Activated naive CD4-positive, alpha-beta T cell treated with anti-CD3 and anti-CD28 coated beads for 36 hours (primary cell): ENCODE measurements around the gene NKAIN2. TPM values are rescaled to one million over a fixed set of nuclear protein-coding genes. Genes with fewer than 3 reads are reported as not detected.
A peak's percentile ranks its signal among the peaks of the same experiment; 100 is the strongest.

Experiments
- CTCF ChIA-PET: fragments of 350-600 bp; sonication (Branson Sonifier 250); formaldehyde crosslinking; loops from one replicate; lab custom pipeline; 2021; ENCODE audit warnings: antibody characterized with exemption; lab: Charles Lee
- DNase-seq: peaks from one replicate; pipeline ENCODE4 v3.0.0-alpha.2; 2020
- H3K27ac Mint-ChIP-seq: one replicate; pipeline ENCODE4 v1.8.0; 2021; ENCODE audit warnings: mild to moderate bottlenecking, mixed read lengths
- H3K27me3 Mint-ChIP-seq: one replicate; pipeline ENCODE4 v1.8.0; 2021; ENCODE audit warnings: low read depth, mixed read lengths
- H3K36me3 Mint-ChIP-seq: one replicate; pipeline ENCODE4 v1.8.0; 2021; ENCODE audit warnings: low read depth, mixed read lengths
- H3K4me1 Mint-ChIP-seq: one replicate; pipeline ENCODE4 v1.8.0; 2021; ENCODE audit warnings: low read depth, mixed read lengths
- H3K4me3 Mint-ChIP-seq: one replicate; pipeline ENCODE4 v1.8.0; 2021; ENCODE audit warnings: mild to moderate bottlenecking, moderate library complexity, mixed read lengths
- H3K9me3 Mint-ChIP-seq: one replicate; pipeline ENCODE4 v1.8.0; 2021; ENCODE audit warnings: mixed read lengths
- intact Hi-C: fragments of 100-400 bp; cut with micrococcal nuclease; formaldehyde crosslinking; loops from one replicate; pipeline ENCODE4 v1.15.1; 2023
- total RNA-seq, 2 experiments: library from RNA; stranded (reverse); gene quantifications; one replicate each; pipeline ENCODE4 v1.2.3, GENCODE V29; 2021

The NKAIN2 gene
- total RNA-seq, 2 experiments from 2014 or later, result not detected

- intact Hi-C loops, result no loop called here
- DNase-seq, result no peak
- CTCF ChIA-PET, result no interaction called here
- no peaks in the 10 kb centered on the region for H3K4me1 Mint-ChIP-seq
- H3K27me3 Mint-ChIP-seq, result peaks cover 8% of the 10 kb centered on the region
- no peaks in the 10 kb centered on the region for H3K9me3 Mint-ChIP-seq
- H3K27ac Mint-ChIP-seq, result no peak overlapping the region
- H3K36me3 Mint-ChIP-seq, result no peaks in the 10 kb centered on the region
- H3K4me3 Mint-ChIP-seq, result no peak overlapping the region
Measured at GRCh38 chr6:124792386-124792785, 988.7 kb downstream of the NKAIN2 start.

GRCh38 chr6:124793398-124793797 lies 989.7 kb downstream of the NKAIN2 start:
- H3K9me3 Mint-ChIP-seq, result no peaks in the 10 kb centered on the region
- intact Hi-C loops, result no loop called here

DNA sequence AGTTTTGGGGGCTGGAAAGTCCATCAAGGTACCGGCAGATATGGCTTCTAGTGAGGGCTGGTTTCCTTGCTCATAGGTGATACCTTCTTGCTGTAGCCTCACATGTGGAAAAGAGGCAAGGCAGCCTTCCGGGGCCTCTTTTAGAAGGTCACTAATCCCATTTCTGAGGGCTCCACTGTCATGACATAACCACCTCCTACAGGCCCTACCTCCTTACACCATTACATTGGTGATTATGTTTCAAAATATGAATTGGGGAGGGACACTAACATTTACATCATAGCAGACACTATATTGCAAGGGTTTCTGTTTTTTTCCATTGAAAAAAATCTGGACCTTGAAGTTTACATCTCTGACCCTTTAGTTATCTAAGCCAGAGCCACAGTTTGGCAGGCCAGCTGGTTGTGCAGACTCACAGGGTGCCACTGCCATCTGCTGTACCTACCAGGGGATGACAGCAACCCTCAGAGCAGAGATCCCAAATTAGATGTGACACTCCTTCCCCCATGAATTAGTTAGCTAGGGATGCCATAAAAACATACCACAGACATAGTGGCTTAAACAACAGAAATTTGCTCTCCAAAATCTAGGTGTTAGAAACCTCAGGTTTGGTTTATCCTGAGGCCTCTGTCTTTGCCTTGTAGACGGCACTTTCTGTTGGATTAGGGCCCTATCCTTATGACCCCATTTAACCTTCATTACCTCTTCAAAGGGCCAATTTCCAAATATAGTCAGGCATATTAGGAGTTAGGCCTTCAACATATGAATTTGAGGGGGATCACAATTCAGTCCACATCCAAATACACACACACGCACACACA lies 992.2 kb downstream of the NKAIN2 start:
- CTCF ChIA-PET, result interaction anchor here (0.7 to 1.1 kb wide), 2 partner anchors 318 to 1273 kb away, joined by 3 read pairs; no protein-coding TSS in a partner anchor
- Mint-ChIP-seq H3K4me1 (no peaks in the 10 kb centered on the region), H3K9me3 (no peaks in the 10 kb centered on the region), H3K27ac (no peak overlapping the region), H3K36me3 (no peaks in the 10 kb centered on the region), H3K27me3 (peaks cover 4% of the 10 kb centered on the region), H3K4me3 (no peak overlapping the region)
- intact Hi-C loops, result loop anchor here (2.0 to 5.0 kb wide), 2 partner anchors 993 to 1379 kb away; partner anchors contain the start of gene NKAIN2
- peak; percentile 5 for DNase-seq

More at GRCh38 chr6:124793398-124793797, 989.7 kb downstream of the NKAIN2 start:
- CTCF ChIA-PET, result no interaction called here
- H3K27ac Mint-ChIP-seq, result no peak overlapping the region
- no peak for DNase-seq
- peaks cover 6% of the 10 kb centered on the region for H3K27me3 Mint-ChIP-seq
- no peaks in the 10 kb centered on the region for H3K36me3 Mint-ChIP-seq
- no peak overlapping the region for H3K4me3 Mint-ChIP-seq
- no peaks in the 10 kb centered on the region for H3K4me1 Mint-ChIP-seq

GRCh38 chr6:124796464-124796970 lies 992.9 kb downstream of the NKAIN2 start:
- no peak for DNase-seq
- Mint-ChIP-seq H3K36me3 (no peaks in the 10 kb centered on the region), H3K27me3 (peaks cover 7% of the 10 kb centered on the region), H3K4me1 (no peaks in the 10 kb centered on the region), H3K4me3 (no peak overlapping the region), H3K27ac (no peak overlapping the region), H3K9me3 (no peaks in the 10 kb centered on the region)
- CTCF ChIA-PET, result no interaction called here
- intact Hi-C loops, result loop anchor here (5.0 kb wide), 1 partner anchor 1379 kb away; no protein-coding TSS in a partner anchor

GRCh38 chr6:124797224-124797623 lies 993.6 kb downstream of the NKAIN2 start:
- H3K4me3 Mint-ChIP-seq, result no peak overlapping the region
- no peaks in the 10 kb centered on the region for H3K9me3 Mint-ChIP-seq
- H3K27ac Mint-ChIP-seq, result no peak overlapping the region
- H3K27me3 Mint-ChIP-seq, result peaks cover 7% of the 10 kb centered on the region
- intact Hi-C loops, result loop anchor here (5.0 kb wide), 1 partner anchor 1380 kb away; no protein-coding TSS in a partner anchor
- CTCF ChIA-PET, result no interaction called here
- no peaks in the 10 kb centered on the region for H3K4me1 Mint-ChIP-seq
- H3K36me3 Mint-ChIP-seq, result no peaks in the 10 kb centered on the region
- no peak for DNase-seq

GRCh38 chr6:124798942-124799496 lies 995.4 kb downstream of the NKAIN2 start:
- intact Hi-C loops, result loop anchor here (5.0 kb wide), 1 partner anchor 1382 kb away; no protein-coding TSS in a partner anchor
- no peaks in the 10 kb centered on the region for H3K4me1 Mint-ChIP-seq
- H3K4me3 Mint-ChIP-seq, result no peak overlapping the region
- no peak overlapping the region for H3K27ac Mint-ChIP-seq
- peaks cover 7% of the 10 kb centered on the region for H3K27me3 Mint-ChIP-seq
- CTCF ChIA-PET, result interaction anchor here (0.8 kb wide), 1 partner anchor 17 kb away, joined by 3 read pairs; no protein-coding TSS in a partner anchor
- no peak for DNase-seq
- H3K36me3 Mint-ChIP-seq, result no peaks in the 10 kb centered on the region
- H3K9me3 Mint-ChIP-seq, result no peaks in the 10 kb centered on the region

DNA sequence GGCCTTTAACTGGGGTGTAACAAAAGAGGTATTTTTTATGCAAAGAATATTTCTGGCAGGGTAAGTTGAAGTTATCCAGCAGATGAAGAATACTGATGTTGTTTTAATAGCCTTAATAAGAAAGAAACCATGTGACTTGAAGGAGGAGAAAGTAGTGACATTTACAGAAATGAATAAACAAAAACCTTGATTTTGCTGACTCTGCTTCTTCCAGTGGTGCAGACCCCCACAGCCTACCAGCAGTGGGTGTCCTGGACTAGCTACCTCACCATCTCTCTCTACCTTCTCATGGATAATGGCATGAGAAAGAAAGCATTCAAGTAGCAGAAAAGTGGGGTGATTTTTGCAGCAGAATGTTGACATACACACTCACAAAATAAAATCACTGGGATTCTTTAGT lies 996.0 kb downstream of the NKAIN2 start:
- H3K4me3 Mint-ChIP-seq, result no peak overlapping the region
- no peaks in the 10 kb centered on the region for H3K36me3 Mint-ChIP-seq
- no peak for DNase-seq
- H3K9me3 Mint-ChIP-seq, result no peaks in the 10 kb centered on the region
- intact Hi-C loops, result loop anchor here (5.0 kb wide), 1 partner anchor 1382 kb away; no protein-coding TSS in a partner anchor
- no peaks in the 10 kb centered on the region for H3K4me1 Mint-ChIP-seq
- peaks cover 7% of the 10 kb centered on the region for H3K27me3 Mint-ChIP-seq
- H3K27ac Mint-ChIP-seq, result no peak overlapping the region
- CTCF ChIA-PET, result interaction anchor here (0.8 kb wide), 1 partner anchor 16 kb away, joined by 3 read pairs; no protein-coding TSS in a partner anchor

- H3K9me3 Mint-ChIP-seq, result no peaks in the 10 kb centered on the region
Measured at GRCh38 chr6:124800222-124800621, 996.6 kb downstream of the NKAIN2 start.

GRCh38 chr6:124812067-124812466 lies 1008.4 kb downstream of the NKAIN2 start:
- no peak overlapping the region for H3K27ac Mint-ChIP-seq
- H3K9me3 Mint-ChIP-seq, result peaks cover 3% of the 10 kb centered on the region
- no peaks in the 10 kb centered on the region for H3K4me1 Mint-ChIP-seq
- H3K36me3 Mint-ChIP-seq, result no peaks in the 10 kb centered on the region
- DNase-seq, result no peak
- no peak overlapping the region for H3K4me3 Mint-ChIP-seq
- intact Hi-C loops, result no loop called here
- no peaks in the 10 kb centered on the region for H3K27me3 Mint-ChIP-seq
- CTCF ChIA-PET, result no interaction called here

More at GRCh38 chr6:124800222-124800621, 996.6 kb downstream of the NKAIN2 start:
- intact Hi-C loops, result no loop called here
- no peak overlapping the region for H3K27ac Mint-ChIP-seq
- H3K27me3 Mint-ChIP-seq, result peaks cover 7% of the 10 kb centered on the region
- no peaks in the 10 kb centered on the region for H3K4me1 Mint-ChIP-seq
- no peaks in the 10 kb centered on the region for H3K36me3 Mint-ChIP-seq
- no peak overlapping the region for H3K4me3 Mint-ChIP-seq
- DNase-seq, result no peak
- CTCF ChIA-PET, result no interaction called here

DNA sequence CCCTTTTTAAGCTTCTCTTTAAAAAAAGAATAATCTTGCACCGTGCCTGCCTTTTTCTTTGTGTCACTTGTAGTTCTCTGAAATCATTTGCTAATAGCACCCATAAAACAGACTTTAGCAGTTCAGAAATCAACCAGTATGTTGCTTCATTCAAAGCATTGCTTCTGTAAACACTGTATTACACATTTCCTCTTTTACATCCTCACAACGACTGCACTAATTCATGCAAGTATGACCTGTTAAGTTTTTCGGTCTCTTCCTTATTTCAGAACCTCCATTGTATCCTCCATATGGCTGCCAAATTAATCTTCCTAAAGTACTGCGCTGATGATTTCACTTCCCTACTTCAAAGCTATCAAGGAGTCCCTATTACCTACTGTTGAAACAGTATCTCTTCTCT lies 1015.7 kb downstream of the NKAIN2 start:
- H3K4me1 Mint-ChIP-seq, result no peaks in the 10 kb centered on the region
- no peaks in the 10 kb centered on the region for H3K36me3 Mint-ChIP-seq
- H3K4me3 Mint-ChIP-seq, result no peak overlapping the region
- no peak for DNase-seq
- no peaks in the 10 kb centered on the region for H3K9me3 Mint-ChIP-seq
- CTCF ChIA-PET, result no interaction called here
- H3K27ac Mint-ChIP-seq, result no peak overlapping the region
- no peaks in the 10 kb centered on the region for H3K27me3 Mint-ChIP-seq
- intact Hi-C loops, result no loop called here

- H3K27ac Mint-ChIP-seq, result no peak overlapping the region
- intact Hi-C loops, result no loop called here
- no peaks in the 10 kb centered on the region for H3K9me3 Mint-ChIP-seq
- H3K4me1 Mint-ChIP-seq, result no peaks in the 10 kb centered on the region
- CTCF ChIA-PET, result no interaction called here
- no peak overlapping the region for H3K4me3 Mint-ChIP-seq
- DNase-seq, result no peak
- no peaks in the 10 kb centered on the region for H3K36me3 Mint-ChIP-seq
- no peaks in the 10 kb centered on the region for H3K27me3 Mint-ChIP-seq
Measured at GRCh38 chr6:124822204-124822613, 1018.5 kb downstream of the NKAIN2 start.

- H3K4me1 Mint-ChIP-seq, result no peaks in the 10 kb centered on the region
- no peak overlapping the region for H3K4me3 Mint-ChIP-seq
- no peaks in the 10 kb centered on the region for H3K9me3 Mint-ChIP-seq
- DNase-seq, result no peak
- CTCF ChIA-PET, result no interaction called here
- H3K27ac Mint-ChIP-seq, result no peak overlapping the region
- no peaks in the 10 kb centered on the region for H3K27me3 Mint-ChIP-seq
- no peaks in the 10 kb centered on the region for H3K36me3 Mint-ChIP-seq
- intact Hi-C loops, result no loop called here
Measured at GRCh38 chr6:124822721-124823120, 1019.1 kb downstream of the NKAIN2 start.
